Astrocyte (in vitro differentiated cells and primary cell): ENCODE data around the gene NKAIN2. TPM values are rescaled to one million over a fixed set of nuclear protein-coding genes. Genes with fewer than 3 reads are reported as not detected.

Experiments
- DNase-seq: peaks from one replicate; pipeline ENCODE4 v3.0.0-alpha.2; 2010; ENCODE audit warnings: low read depth
- FAIRE-seq: peaks from 2 replicates; lab custom pipeline; 2011; peaks lifted over from hg19 to GRCh38; lab: Jason Lieb, UNC
- H2AFZ ChIP-seq: 2 replicates; pipeline ENCODE4 v1.6.0; 2012; ENCODE audit warnings: low read depth, low read length, inconsistent platforms
- H3K27ac ChIP-seq: 2 replicates; pipeline ENCODE4 v1.5.1; 2011; ENCODE audit warnings: low read depth, low read length, inconsistent platforms
- H3K27me3 ChIP-seq: 2 replicates; pipeline ENCODE4 v1.6.0; 2011; ENCODE audit warnings: low read length, inconsistent platforms; ENCODE audit not compliant: insufficient read depth
- H3K36me3 ChIP-seq: 2 replicates; pipeline ENCODE4 v1.5.1; 2011; ENCODE audit warnings: low read length, inconsistent platforms; ENCODE audit not compliant: insufficient read depth
- H3K4me1 ChIP-seq: 2 replicates; pipeline ENCODE4 v1.5.1; 2011; ENCODE audit warnings: low read length, inconsistent platforms; ENCODE audit not compliant: insufficient read depth
- H3K4me2 ChIP-seq: 2 replicates; pipeline ENCODE4 v1.6.0; 2012; ENCODE audit warnings: low read length, inconsistent platforms
- H3K4me3 ChIP-seq: 2 replicates; pipeline ENCODE4 v1.5.1; 2011; ENCODE audit warnings: low read depth, mild to moderate bottlenecking, low read length, inconsistent platforms; ENCODE audit not compliant: insufficient read depth
- H3K79me2 ChIP-seq: 2 replicates; pipeline ENCODE4 v1.6.0; 2012; ENCODE audit warnings: mild to moderate bottlenecking, low read length, inconsistent platforms; ENCODE audit not compliant: insufficient read depth
- H3K9ac ChIP-seq: 2 replicates; pipeline ENCODE4 v1.6.0; 2012; ENCODE audit warnings: mild to moderate bottlenecking, low read length, inconsistent platforms
- H3K9me3 ChIP-seq: 2 replicates; pipeline ENCODE4 v1.5.1; 2012; ENCODE audit warnings: low read depth, mild to moderate bottlenecking, low read length, inconsistent platforms; ENCODE audit not compliant: insufficient read depth
- H4K20me1 ChIP-seq: 2 replicates; pipeline ENCODE4 v1.6.0; 2012; ENCODE audit warnings: low read length, inconsistent platforms; ENCODE audit not compliant: insufficient read depth
- H3K27ac Mint-ChIP-seq: one replicate; pipeline ENCODE4 v1.8.0; 2021; ENCODE audit warnings: mild to moderate bottlenecking, mixed read lengths; ENCODE audit not compliant: unreplicated experiment
- H3K27me3 Mint-ChIP-seq: one replicate; pipeline ENCODE4 v1.8.0; 2021; ENCODE audit warnings: low read depth, mixed read lengths; ENCODE audit not compliant: unreplicated experiment
- H3K36me3 Mint-ChIP-seq: one replicate; pipeline ENCODE4 v1.8.0; 2021; ENCODE audit warnings: low read depth, mixed read lengths; ENCODE audit not compliant: unreplicated experiment
- H3K4me1 Mint-ChIP-seq: one replicate; pipeline ENCODE4 v1.8.0; 2021; ENCODE audit warnings: low read depth, mixed read lengths; ENCODE audit not compliant: unreplicated experiment
- H3K4me3 Mint-ChIP-seq: one replicate; pipeline ENCODE4 v1.8.0; 2021; ENCODE audit warnings: mild to moderate bottlenecking, moderate library complexity, mixed read lengths; ENCODE audit not compliant: unreplicated experiment
- H3K9me3 Mint-ChIP-seq: one replicate; pipeline ENCODE4 v1.8.0; 2021; ENCODE audit warnings: mild to moderate bottlenecking, mixed read lengths; ENCODE audit not compliant: unreplicated experiment
- CTCF ChIP-seq: IDR thresholded peaks from 2 replicates; pipeline ENCODE4 v1.5.1; 2011; ENCODE audit warnings: low read depth, mild to moderate bottlenecking, inconsistent platforms, low read length, moderate library complexity; ENCODE audit not compliant: insufficient read depth
- EZH2 ChIP-seq: IDR thresholded peaks from 2 replicates; pipeline ENCODE4 v1.6.1; 2012; ENCODE audit warnings: mild to moderate bottlenecking, low read length, inconsistent platforms; ENCODE audit not compliant: insufficient read depth
- total RNA-seq: library from RNA; stranded (reverse); gene quantifications from 2 replicates; pipeline ENCODE4 v1.2.1, GENCODE V29; 2021

Gene NKAIN2
- total RNA-seq, 1 donor from 2014 or later: 0.07 TPM

GRCh38 chr6:124741341-124741740 is 937.7 kb downstream of the NKAIN2 start:
- no peaks in the 10 kb centered on the region for H3K4me1 Mint-ChIP-seq
- FAIRE-seq: no peak

GRCh38 chr6:124742971-124743370 is 939.3 kb downstream of the NKAIN2 start:
- Histone ChIP-seq H3K27ac (no peak overlapping the region), H3K27me3 (peaks cover 2% of the 10 kb centered on the region), H3K4me2 (no peak overlapping the region), H3K4me1 (peaks cover 4% of the 10 kb centered on the region), H4K20me1 (no peaks in the 10 kb centered on the region), H3K9me3 (no peaks in the 10 kb centered on the region), H3K79me2 (no peaks in the 10 kb centered on the region), H3K9ac (no peak overlapping the region), H3K4me3 (no peak overlapping the region), H2AFZ (no peak overlapping the region), H3K36me3 (no peaks in the 10 kb centered on the region)
- no peak for FAIRE-seq
- no peaks in the 10 kb centered on the region for H3K9me3 Mint-ChIP-seq
- no peaks in the 10 kb centered on the region for H3K27me3 Mint-ChIP-seq
- TF ChIP-seq EZH2: no peak
- no peaks in the 10 kb centered on the region for H3K4me1 Mint-ChIP-seq
- DNase-seq: peak; percentile 43
- H3K27ac Mint-ChIP-seq: no peak overlapping the region
- H3K4me3 Mint-ChIP-seq: no peak overlapping the region
- no peaks in the 10 kb centered on the region for H3K36me3 Mint-ChIP-seq

More at GRCh38 chr6:124741341-124741740, 937.7 kb downstream of the NKAIN2 start:
- peaks cover 4% of the 10 kb centered on the region for H3K4me1 ChIP-seq
- no peaks in the 10 kb centered on the region for H3K36me3 ChIP-seq
- no peak overlapping the region for H2AFZ ChIP-seq
- H3K27ac Mint-ChIP-seq: no peak overlapping the region
- no peaks in the 10 kb centered on the region for H3K9me3 Mint-ChIP-seq
- no peaks in the 10 kb centered on the region for H3K27me3 ChIP-seq
- peak; percentile 26 for DNase-seq
- no peak overlapping the region for H3K4me3 Mint-ChIP-seq
- H3K9me3 ChIP-seq: no peaks in the 10 kb centered on the region
- H3K9ac ChIP-seq: no peak overlapping the region
- no peaks in the 10 kb centered on the region for H3K36me3 Mint-ChIP-seq
- H4K20me1 ChIP-seq: no peaks in the 10 kb centered on the region
- no peaks in the 10 kb centered on the region for H3K79me2 ChIP-seq
- H3K27me3 Mint-ChIP-seq: no peaks in the 10 kb centered on the region
- TF ChIP-seq EZH2: no peak
- no peak for TF ChIP-seq CTCF
- H3K4me3 ChIP-seq: no peak overlapping the region
- no peak overlapping the region for H3K4me2 ChIP-seq
- H3K27ac ChIP-seq: no peak overlapping the region

GRCh38 chr6:124743420-124743819 is 939.8 kb downstream of the NKAIN2 start:
- no peak overlapping the region for H3K9ac ChIP-seq
- no peaks in the 10 kb centered on the region for H3K79me2 ChIP-seq
- no peaks in the 10 kb centered on the region for H3K9me3 ChIP-seq
- no peaks in the 10 kb centered on the region for H3K36me3 ChIP-seq
- FAIRE-seq: no peak
- TF ChIP-seq CTCF: no peak
- no peak overlapping the region for H3K4me3 ChIP-seq
- H4K20me1 ChIP-seq: no peaks in the 10 kb centered on the region
- Mint-ChIP-seq H3K4me1 (no peaks in the 10 kb centered on the region), H3K4me3 (no peak overlapping the region), H3K36me3 (no peaks in the 10 kb centered on the region), H3K27ac (no peak overlapping the region), H3K9me3 (no peaks in the 10 kb centered on the region), H3K27me3 (no peaks in the 10 kb centered on the region)
- H3K4me2 ChIP-seq: no peak overlapping the region
- H3K27me3 ChIP-seq: peaks cover 2% of the 10 kb centered on the region
- H3K27ac ChIP-seq: no peak overlapping the region
- no peak for DNase-seq
- no peak overlapping the region for H2AFZ ChIP-seq
- peaks cover 4% of the 10 kb centered on the region for H3K4me1 ChIP-seq
